Left lung (tissue), 14 donors: ENCODE data around the gene TPRX2. TPM values are rescaled to one million over a fixed set of nuclear protein-coding genes. Genes with fewer than 3 reads are reported as not detected.
A peak's percentile ranks its signal among the peaks of the same experiment; 100 is the strongest.
"Not testable (repeated sequence)": the region's sequence is repeated elsewhere in the genome, so short reads cannot be mapped to it uniquely, and the experiment has no call there.

Experiments
- ATAC-seq: fragments of 200-7000 bp; cut with Tn5 transposase; one replicate; pipeline ENCODE4 v1.9.1; 2020; ENCODE audit warnings: moderate library complexity
- DNase-seq, 4 donors: peaks; one replicate each; pipeline ENCODE4 v3.0.0-alpha.2; 2013 to 2020
- H3K27ac ChIP-seq, 2 donors: fragments of 200-600 bp; sonication (generic) in 1 of 2; one replicate each; pipeline versions ENCODE4 v1.5.0 to v1.8.0; 2020 to 2021
- H3K27me3 ChIP-seq, 2 donors: fragments of 200-600 bp; sonication (generic) in 1 of 2; one replicate each; pipeline versions ENCODE4 v1.5.0 to v1.8.0; 2020 to 2021
- H3K36me3 ChIP-seq, 2 donors: fragments of 200-600 bp; sonication (generic) in 1 of 2; one replicate each; pipeline versions ENCODE4 v1.5.0 to v1.8.0; 2020 to 2021
- H3K4me1 ChIP-seq, 2 donors: fragments of 200-600 bp; one replicate each; pipeline ENCODE4 v1.8.0; 2021
- H3K4me3 ChIP-seq, 2 donors: fragments of 200-600 bp; sonication (generic) in 1 of 2; one replicate each; pipeline versions ENCODE4 v1.5.0 to v1.8.0; 2020 to 2021; ENCODE audit warnings: mild to moderate bottlenecking in 1 of 2
- H3K9me3 ChIP-seq, 2 donors: fragments of 200-600 bp; sonication (generic) in 1 of 2; one replicate each; pipeline versions ENCODE4 v1.5.0 to v1.8.0; 2020 to 2021
- intact Hi-C, 2 donors: fragments of 100-400 bp; cut with DNase I; formaldehyde crosslinking; loops; one replicate each; pipeline versions ENCODE4 v1.11.2 to v1.14.2; 2022
- long read RNA-seq, 12 donors: library from polyadenylated mRNA in 2 of 12; unstranded in 2 of 12; transcript quantifications; one replicate each; pipeline ENCODE4 v2.0.0 and lab custom pipeline, GENCODE V29; 2019 to 2026
- polyA plus RNA-seq, 6 donors: library from polyadenylated mRNA; unstranded; fragments of 120-200 nt; gene quantifications; one replicate each; pipeline ENCODE4 v1.2.1, GENCODE V29; 2013; ENCODE audit not compliant: insufficient read length in 6 of 6
- total RNA-seq, 2 donors: library from RNA; stranded (reverse); fragmentation: NEBNext Ultra II Directional; extraction: Animal tissue kit (Norgen Biotek cat#: 25700); gene quantifications; one replicate each; pipeline ENCODE4 v1.2.1, GENCODE V29; 2021
- TF ChIP-seq, protein P1 (sequence below), 2 donors: fragments of 200-600 bp; sonication (generic) in 1 of 2; IDR thresholded peaks; one replicate each; pipeline versions ENCODE4 v1.5.0 to v1.8.0; 2021; ENCODE audit warnings: antibody characterized with exemption in 2 of 2
- donor health status: DM: no; HTN: yes; CAD: no.
- donor health status: DM: no; HTN: no; CAD: no.

TPRX2 gene, protein sequence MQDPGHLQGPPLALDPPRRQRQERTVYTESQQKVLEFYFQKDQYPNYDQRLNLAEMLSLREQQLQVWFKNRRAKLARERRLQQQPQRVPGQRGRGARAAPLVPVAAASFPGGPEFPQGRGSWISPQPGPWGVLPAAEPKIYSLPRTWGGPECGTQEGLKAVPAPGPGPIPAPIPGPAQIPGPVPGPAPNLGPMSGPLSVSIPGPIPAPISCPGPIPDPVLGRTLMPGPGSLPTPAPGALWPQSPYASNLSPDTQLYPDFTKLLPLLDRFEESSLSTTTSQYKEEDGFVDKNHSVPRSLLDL
- total RNA-seq (not detected), polyA plus RNA-seq (not detected)
- long read RNA-seq, donor 1, result 0 reads
- long read RNA-seq, donor 2, result 0 reads
- long read RNA-seq, donor 3, result 0 reads
- long read RNA-seq, donor 4, result 0 reads
- long read RNA-seq, donor 5, result 0 reads
- long read RNA-seq, donor 6, result 0 reads
- long read RNA-seq, donor 7, result 0 reads
- long read RNA-seq, donor 8, result 0 reads
- long read RNA-seq, donor 9, result 0 reads
- long read RNA-seq, donor 10, result 0 reads
- long read RNA-seq, donor 11, result 0 reads
- long read RNA-seq, donor 12, result 0 reads

DNA sequence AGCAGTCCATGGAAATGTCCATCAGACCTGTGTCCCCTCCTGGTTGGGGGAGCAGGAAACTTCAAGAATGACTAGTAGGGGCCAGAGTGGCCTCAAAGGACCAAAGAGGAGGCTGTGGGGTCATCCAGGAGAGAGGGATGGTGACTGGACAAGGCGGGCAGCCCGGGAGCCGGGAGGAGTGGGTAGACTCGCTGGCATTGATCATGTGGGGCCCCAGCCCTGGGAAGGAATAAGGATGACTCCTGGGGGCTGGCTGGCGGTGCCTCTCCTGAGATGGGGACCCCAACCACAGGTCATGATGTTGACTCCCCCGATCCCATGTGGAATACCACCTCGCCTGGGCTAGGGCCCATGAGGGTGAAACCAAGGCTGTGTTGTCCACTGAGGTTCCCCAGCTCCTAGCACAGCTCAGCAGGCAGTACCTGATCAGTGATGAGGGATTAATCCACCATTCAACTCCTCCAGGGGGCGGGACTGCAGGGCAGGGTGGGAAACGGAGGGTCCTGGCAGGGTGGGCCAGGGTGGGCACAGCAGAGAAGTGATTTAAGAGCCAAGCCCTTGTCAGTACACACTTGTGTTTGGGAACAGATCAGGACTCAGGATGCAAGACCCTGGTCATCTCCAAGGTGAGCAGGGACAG is at the start of gene TPRX2:
TPRX2 (plus strand) TSS at position 590 of the 640 bp plus-strand sequence; CDS start at position 602, 12 bp downstream.
- intact Hi-C loops, H3K4me3 ChIP-seq, H3K9me3 ChIP-seq, H3K4me1 ChIP-seq, H3K27ac ChIP-seq, ATAC-seq, H3K36me3 ChIP-seq, DNase-seq: not testable (repeated sequence)
- peaks cover 0 to 62% of the 10 kb centered on the region in 2 donors for H3K27me3 ChIP-seq

DNA sequence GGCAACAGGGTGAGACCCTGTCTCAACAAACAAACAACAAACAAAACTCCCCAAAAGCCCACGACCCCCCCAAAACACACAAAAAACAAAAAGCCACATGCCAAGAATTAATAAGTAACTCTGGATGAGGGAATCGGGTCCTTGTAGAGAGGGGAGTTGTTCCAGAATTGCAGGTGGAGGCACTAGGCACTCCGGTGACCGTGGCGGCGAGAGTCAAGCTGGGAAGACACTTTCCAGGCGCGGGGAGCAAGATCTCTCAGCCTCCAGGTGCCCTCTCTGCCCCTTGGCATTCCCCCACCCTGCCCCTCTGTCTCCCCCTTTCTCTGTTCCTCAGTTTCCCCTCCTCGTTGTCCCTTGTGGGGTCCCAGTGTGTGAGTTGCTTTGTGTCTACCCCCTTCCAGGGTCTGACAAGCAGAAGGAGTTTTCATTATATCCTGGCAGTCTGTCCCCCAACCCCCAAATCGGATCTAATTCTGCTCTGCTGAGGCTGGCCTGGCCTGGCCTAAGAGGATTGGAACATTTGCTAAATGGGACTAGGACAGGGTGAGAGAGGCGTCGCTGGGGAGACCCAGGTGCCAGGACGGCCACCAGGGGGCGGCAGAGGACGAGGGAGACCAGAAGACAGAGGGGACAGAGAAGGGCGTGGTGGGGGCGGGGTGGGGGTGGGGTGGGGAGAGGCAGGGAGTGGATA is 45.6 kb upstream of the TPRX2 start:
- ATAC-seq, result peak; percentile 95

DNA sequence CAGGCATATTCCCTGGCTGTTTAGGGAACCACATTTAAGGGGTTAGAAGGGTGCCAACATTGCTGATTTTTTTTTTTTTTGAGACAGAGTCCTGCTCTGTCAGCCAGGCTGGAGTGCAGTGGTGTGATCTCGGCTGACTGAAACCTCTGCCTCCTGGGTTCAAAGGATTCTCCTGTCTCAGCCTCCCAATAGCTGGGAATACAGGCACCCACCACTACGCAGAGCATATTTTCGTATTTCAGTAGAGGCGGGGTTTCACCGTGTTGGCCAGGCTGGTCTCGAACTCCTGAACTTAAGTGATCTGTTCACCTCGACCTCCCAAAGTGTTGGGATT is 45.1 kb upstream of the TPRX2 start:
- H3K9me3 ChIP-seq, result no peaks in the 10 kb centered on the region
- H3K36me3 ChIP-seq, result no peaks in the 10 kb centered on the region
- DNase-seq (no peak), ATAC-seq (no peak)
- H3K27ac ChIP-seq, result no peak overlapping the region
- H3K4me1 ChIP-seq, result no peaks in the 10 kb centered on the region
- TF ChIP-seq, protein P1, sequence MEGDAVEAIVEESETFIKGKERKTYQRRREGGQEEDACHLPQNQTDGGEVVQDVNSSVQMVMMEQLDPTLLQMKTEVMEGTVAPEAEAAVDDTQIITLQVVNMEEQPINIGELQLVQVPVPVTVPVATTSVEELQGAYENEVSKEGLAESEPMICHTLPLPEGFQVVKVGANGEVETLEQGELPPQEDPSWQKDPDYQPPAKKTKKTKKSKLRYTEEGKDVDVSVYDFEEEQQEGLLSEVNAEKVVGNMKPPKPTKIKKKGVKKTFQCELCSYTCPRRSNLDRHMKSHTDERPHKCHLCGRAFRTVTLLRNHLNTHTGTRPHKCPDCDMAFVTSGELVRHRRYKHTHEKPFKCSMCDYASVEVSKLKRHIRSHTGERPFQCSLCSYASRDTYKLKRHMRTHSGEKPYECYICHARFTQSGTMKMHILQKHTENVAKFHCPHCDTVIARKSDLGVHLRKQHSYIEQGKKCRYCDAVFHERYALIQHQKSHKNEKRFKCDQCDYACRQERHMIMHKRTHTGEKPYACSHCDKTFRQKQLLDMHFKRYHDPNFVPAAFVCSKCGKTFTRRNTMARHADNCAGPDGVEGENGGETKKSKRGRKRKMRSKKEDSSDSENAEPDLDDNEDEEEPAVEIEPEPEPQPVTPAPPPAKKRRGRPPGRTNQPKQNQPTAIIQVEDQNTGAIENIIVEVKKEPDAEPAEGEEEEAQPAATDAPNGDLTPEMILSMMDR (IDR thresholded peaks at IDR 0.05), result no peak
- no peak overlapping the region for H3K4me3 ChIP-seq
- intact Hi-C loops, result no loop called here
- H3K27me3 ChIP-seq, result peaks cover 0 to 20% of the 10 kb centered on the region in 2 donors

More for the DNA sequence above, 45.6 kb upstream of the TPRX2 start:
- DNase-seq, result peak; percentile 18 to 95 (median 68)
- intact Hi-C loops, result no loop called here
- TF ChIP-seq, protein P1 (IDR thresholded peaks at IDR 0.05), result peak; percentile 33 to 60
- H3K4me1 ChIP-seq, result no peaks in the 10 kb centered on the region
- H3K27ac ChIP-seq, result no peak overlapping the region
- peaks cover 0 to 16% of the 10 kb centered on the region in 2 donors for H3K27me3 ChIP-seq
- H3K36me3 ChIP-seq, result no peaks in the 10 kb centered on the region
- H3K9me3 ChIP-seq, result no peaks in the 10 kb centered on the region
- H3K4me3 ChIP-seq, result no peak overlapping the region

DNA sequence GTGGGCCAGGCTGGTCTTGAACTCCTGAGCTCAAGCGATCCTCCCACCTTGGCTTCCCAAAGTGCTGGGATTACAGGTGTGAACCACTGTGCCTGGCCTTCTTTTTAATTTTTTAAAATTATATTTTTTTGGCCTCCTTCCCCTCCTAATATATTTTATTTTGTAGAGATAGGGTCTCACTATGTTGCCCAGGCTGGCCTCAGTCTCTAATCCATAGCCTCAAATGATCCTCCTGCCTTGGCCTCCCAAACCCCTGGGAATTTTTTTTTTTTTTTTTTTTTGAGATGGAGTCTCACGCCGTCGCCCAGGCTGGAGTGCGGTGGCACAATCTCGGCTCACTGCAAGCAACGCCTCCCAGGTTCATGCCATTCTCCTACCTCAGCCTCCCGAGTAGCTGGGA is 42.8 kb upstream of the TPRX2 start:
- ATAC-seq, H3K4me3 ChIP-seq, DNase-seq, H3K9me3 ChIP-seq, H3K4me1 ChIP-seq, H3K27ac ChIP-seq, intact Hi-C loops, H3K36me3 ChIP-seq: not testable (repeated sequence)
- peaks cover 0 to 43% of the 10 kb centered on the region in 2 donors for H3K27me3 ChIP-seq

DNA sequence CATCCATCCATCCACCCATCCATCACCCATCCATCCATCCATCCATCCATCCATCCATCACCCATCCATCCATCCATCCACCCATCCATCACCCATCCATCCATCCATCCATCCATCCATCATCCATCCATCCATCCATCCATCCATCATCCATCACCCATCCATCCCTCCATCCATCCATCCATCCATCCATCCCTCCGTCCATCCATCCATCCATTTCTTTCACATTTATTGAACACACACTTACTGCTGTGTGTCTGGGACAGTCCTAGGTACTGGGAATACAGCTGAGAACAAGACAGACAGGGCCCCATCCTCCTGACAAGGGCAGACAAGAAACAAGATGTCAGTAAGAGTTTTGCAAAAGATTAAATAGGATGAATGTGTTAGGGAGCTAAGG is 40.8 kb upstream of the TPRX2 start:
- intact Hi-C loops, H3K4me1 ChIP-seq, H3K9me3 ChIP-seq, ATAC-seq, H3K27ac ChIP-seq, DNase-seq, H3K36me3 ChIP-seq, H3K4me3 ChIP-seq: not testable (repeated sequence)
- peaks cover 0 to 60% of the 10 kb centered on the region in 2 donors for H3K27me3 ChIP-seq

DNA sequence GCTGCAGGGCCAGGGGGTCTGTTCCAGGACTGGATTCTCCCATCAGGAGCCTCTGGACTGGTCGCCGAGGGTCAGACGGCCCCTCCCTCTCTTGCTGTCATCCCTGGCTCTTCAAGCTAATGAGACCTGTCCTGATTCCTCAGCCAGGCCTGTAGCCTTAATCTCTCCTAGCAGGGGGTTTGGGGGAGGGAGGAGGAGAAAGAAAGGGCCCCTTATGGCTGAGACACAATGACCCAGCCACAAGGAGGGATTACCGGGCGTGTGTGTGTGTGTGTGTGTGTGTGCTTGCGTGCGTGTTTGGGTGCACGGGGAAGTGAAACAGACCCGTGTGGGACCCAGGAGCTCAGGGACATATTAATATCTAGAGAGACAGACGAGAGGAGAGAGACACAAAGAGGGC is 39.2 kb upstream of the TPRX2 start:
- Histone ChIP-seq H3K27me3 (peaks cover 0 to 56% of the 10 kb centered on the region in 2 donors), H3K4me1 (no peaks in the 10 kb centered on the region), H3K27ac (no peak overlapping the region), H3K4me3 (no peak overlapping the region), H3K9me3 (no peaks in the 10 kb centered on the region), H3K36me3 (no peaks in the 10 kb centered on the region)
- intact Hi-C loops, result no loop called here
- TF ChIP-seq, protein P1 (IDR thresholded peaks at IDR 0.05), result no peak
- no peak for ATAC-seq
- DNase-seq, result no peak
